ENCODE results near the gene FUZ.

GRCh38 chr19:49837009-49837310 lies 23.9 kb upstream of the FUZ start:
- TF ChIP-seq POLR2A (IDR thresholded peaks at IDR 0.05; ENCODE audit: low read depth, low read length) (no peak), MAZ (IDR thresholded peaks at IDR 0.05; ENCODE audit: borderline replicate concordance, low read depth, low read length) (no peak), CTCF (conservative IDR thresholded peaks at IDR 0.05; ENCODE audit: low read depth, low read length) (no peak), FOS (IDR thresholded peaks at IDR 0.05; ENCODE audit: low read depth, low read length) (no peak), RCOR1 (IDR thresholded peaks at IDR 0.05; ENCODE audit: insufficient replicate concordance, low read length) (no peak), USF2 (IDR thresholded peaks at IDR 0.05; ENCODE audit: low read depth, low read length) (no peak), SMC3 (IDR thresholded peaks at IDR 0.05; ENCODE audit: low read depth, low read length) (no peak), CEBPB (IDR thresholded peaks at IDR 0.05; ENCODE audit: low read depth, low read length) (no peak)

Data from IMR-90 (cell line).